GM23338 (cell line): ENCODE results near the gene MLF2.

Source experiments
- CREB1 ChIP-seq: fragments of 250-450 bp; sonication (Bioruptor Pico); IDR thresholded peaks from 2 replicates; pipeline ENCODE4 v1.5.0; 2020; ENCODE audit warnings: low read depth, mild to moderate bottlenecking, moderate library complexity
- ETS1 ChIP-seq: IDR thresholded peaks from 2 replicates; pipeline ENCODE4 v1.6.1; 2016; ENCODE audit warnings: antibody characterized with exemption
- EZH2 ChIP-seq: fragments of 200-600 bp; sonication (generic); IDR thresholded peaks from one replicate; pipeline ENCODE4 v1.8.0; 2017; ENCODE audit warnings: antibody characterized with exemption, mild to moderate bottlenecking, low read depth; ENCODE audit not compliant: unreplicated experiment
- EZH2phosphoT487 ChIP-seq: fragments of 200-600 bp; sonication (generic); IDR thresholded peaks from one replicate; pipeline ENCODE4 v1.8.1; 2018; ENCODE audit warnings: antibody characterized with exemption; ENCODE audit not compliant: unreplicated experiment
- JUNB ChIP-seq: IDR thresholded peaks from one replicate; pipeline ENCODE4 v1.6.1; 2016; ENCODE audit warnings: antibody characterized with exemption; ENCODE audit not compliant: unreplicated experiment
- NANOG ChIP-seq: IDR thresholded peaks from 2 replicates; pipeline ENCODE4 v1.6.1; 2016; ENCODE audit warnings: antibody characterized with exemption, borderline replicate concordance
- POLR2AphosphoS5 ChIP-seq: IDR thresholded peaks from 2 replicates; pipeline ENCODE4 v1.6.1; 2016; ENCODE audit warnings: antibody characterized with exemption, low read depth
- REST ChIP-seq: IDR thresholded peaks from one replicate; pipeline ENCODE4 v1.6.1; 2018; ENCODE audit warnings: antibody characterized with exemption; ENCODE audit not compliant: unreplicated experiment
- STAT1 ChIP-seq: IDR thresholded peaks from one replicate; pipeline ENCODE4 v1.6.1; 2016; ENCODE audit warnings: antibody characterized with exemption; ENCODE audit not compliant: unreplicated experiment
- ZNF114 ChIP-seq: fragments of 250-450 bp; sonication (Bioruptor Pico); IDR thresholded peaks from 2 replicates; pipeline ENCODE4 v1.5.0; 2020; ENCODE audit warnings: mild to moderate bottlenecking, moderate library complexity
- ZNF331 ChIP-seq: fragments of 250-450 bp; sonication (Bioruptor Pico); IDR thresholded peaks from 2 replicates; pipeline ENCODE4 v1.5.0; 2020; ENCODE audit warnings: low read depth, mild to moderate bottlenecking, moderate library complexity
- TF ChIP-seq, protein P1 (sequence below), 2 experiments: fragments of 200-600 bp in 1 of 2; sonication (generic) in 1 of 2; conservative IDR thresholded peaks; 2 replicates each; pipeline versions ENCODE4 v1.5.1 to v1.6.1; 2016 to 2017; ENCODE audit warnings: antibody characterized with exemption in 2 of 2, low read depth in 2 of 2, mild to moderate bottlenecking in 2 of 2, moderate library complexity in 1 of 2
- TF ChIP-seq, protein P2 (sequence below): fragments of 250-450 bp; sonication (Bioruptor Pico); IDR thresholded peaks from 2 replicates; pipeline ENCODE4 v1.5.0; 2020; ENCODE audit warnings: mild to moderate bottlenecking, moderate library complexity

DNA sequence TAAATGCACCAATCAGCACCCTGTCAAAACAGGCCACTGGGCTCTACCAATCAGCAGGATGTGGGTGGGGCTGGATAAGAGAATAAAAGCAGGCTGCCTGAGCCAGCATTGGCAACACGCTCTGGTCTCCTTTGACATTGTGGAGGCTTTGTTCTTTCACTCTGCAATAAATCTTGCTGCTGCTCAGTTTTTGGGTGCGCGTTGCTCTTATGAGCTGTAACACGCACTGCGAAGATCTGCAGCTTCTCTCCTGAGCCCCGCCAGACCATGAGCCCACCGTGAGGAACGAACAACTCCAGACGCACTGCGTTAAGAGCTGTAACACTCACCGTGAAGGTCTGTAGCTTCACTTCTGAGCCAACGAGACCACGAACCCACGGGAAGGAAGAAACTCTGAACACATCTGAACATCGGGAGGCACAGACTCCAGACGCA lies 44.0 kb downstream of the MLF2 start:
- TF ChIP-seq, protein P1, sequence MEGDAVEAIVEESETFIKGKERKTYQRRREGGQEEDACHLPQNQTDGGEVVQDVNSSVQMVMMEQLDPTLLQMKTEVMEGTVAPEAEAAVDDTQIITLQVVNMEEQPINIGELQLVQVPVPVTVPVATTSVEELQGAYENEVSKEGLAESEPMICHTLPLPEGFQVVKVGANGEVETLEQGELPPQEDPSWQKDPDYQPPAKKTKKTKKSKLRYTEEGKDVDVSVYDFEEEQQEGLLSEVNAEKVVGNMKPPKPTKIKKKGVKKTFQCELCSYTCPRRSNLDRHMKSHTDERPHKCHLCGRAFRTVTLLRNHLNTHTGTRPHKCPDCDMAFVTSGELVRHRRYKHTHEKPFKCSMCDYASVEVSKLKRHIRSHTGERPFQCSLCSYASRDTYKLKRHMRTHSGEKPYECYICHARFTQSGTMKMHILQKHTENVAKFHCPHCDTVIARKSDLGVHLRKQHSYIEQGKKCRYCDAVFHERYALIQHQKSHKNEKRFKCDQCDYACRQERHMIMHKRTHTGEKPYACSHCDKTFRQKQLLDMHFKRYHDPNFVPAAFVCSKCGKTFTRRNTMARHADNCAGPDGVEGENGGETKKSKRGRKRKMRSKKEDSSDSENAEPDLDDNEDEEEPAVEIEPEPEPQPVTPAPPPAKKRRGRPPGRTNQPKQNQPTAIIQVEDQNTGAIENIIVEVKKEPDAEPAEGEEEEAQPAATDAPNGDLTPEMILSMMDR (conservative IDR thresholded peaks at IDR 0.05; ENCODE audit: low read depth in 2 of 2): no peak
- TF ChIP-seq EZH2phosphoT487: no peak
- TF ChIP-seq ZNF331 (CRISPR knock-in tag): no peak
- no peak for TF ChIP-seq REST
- no peak for TF ChIP-seq POLR2AphosphoS5
- TF ChIP-seq ETS1: no peak
- no peak for TF ChIP-seq CREB1 (CRISPR knock-in tag)
- TF ChIP-seq JUNB: no peak
- no peak for TF ChIP-seq NANOG
- no peak for TF ChIP-seq EZH2
- no peak for TF ChIP-seq STAT1
- no peak for TF ChIP-seq ZNF114 (CRISPR knock-in tag)
- TF ChIP-seq, protein P2, sequence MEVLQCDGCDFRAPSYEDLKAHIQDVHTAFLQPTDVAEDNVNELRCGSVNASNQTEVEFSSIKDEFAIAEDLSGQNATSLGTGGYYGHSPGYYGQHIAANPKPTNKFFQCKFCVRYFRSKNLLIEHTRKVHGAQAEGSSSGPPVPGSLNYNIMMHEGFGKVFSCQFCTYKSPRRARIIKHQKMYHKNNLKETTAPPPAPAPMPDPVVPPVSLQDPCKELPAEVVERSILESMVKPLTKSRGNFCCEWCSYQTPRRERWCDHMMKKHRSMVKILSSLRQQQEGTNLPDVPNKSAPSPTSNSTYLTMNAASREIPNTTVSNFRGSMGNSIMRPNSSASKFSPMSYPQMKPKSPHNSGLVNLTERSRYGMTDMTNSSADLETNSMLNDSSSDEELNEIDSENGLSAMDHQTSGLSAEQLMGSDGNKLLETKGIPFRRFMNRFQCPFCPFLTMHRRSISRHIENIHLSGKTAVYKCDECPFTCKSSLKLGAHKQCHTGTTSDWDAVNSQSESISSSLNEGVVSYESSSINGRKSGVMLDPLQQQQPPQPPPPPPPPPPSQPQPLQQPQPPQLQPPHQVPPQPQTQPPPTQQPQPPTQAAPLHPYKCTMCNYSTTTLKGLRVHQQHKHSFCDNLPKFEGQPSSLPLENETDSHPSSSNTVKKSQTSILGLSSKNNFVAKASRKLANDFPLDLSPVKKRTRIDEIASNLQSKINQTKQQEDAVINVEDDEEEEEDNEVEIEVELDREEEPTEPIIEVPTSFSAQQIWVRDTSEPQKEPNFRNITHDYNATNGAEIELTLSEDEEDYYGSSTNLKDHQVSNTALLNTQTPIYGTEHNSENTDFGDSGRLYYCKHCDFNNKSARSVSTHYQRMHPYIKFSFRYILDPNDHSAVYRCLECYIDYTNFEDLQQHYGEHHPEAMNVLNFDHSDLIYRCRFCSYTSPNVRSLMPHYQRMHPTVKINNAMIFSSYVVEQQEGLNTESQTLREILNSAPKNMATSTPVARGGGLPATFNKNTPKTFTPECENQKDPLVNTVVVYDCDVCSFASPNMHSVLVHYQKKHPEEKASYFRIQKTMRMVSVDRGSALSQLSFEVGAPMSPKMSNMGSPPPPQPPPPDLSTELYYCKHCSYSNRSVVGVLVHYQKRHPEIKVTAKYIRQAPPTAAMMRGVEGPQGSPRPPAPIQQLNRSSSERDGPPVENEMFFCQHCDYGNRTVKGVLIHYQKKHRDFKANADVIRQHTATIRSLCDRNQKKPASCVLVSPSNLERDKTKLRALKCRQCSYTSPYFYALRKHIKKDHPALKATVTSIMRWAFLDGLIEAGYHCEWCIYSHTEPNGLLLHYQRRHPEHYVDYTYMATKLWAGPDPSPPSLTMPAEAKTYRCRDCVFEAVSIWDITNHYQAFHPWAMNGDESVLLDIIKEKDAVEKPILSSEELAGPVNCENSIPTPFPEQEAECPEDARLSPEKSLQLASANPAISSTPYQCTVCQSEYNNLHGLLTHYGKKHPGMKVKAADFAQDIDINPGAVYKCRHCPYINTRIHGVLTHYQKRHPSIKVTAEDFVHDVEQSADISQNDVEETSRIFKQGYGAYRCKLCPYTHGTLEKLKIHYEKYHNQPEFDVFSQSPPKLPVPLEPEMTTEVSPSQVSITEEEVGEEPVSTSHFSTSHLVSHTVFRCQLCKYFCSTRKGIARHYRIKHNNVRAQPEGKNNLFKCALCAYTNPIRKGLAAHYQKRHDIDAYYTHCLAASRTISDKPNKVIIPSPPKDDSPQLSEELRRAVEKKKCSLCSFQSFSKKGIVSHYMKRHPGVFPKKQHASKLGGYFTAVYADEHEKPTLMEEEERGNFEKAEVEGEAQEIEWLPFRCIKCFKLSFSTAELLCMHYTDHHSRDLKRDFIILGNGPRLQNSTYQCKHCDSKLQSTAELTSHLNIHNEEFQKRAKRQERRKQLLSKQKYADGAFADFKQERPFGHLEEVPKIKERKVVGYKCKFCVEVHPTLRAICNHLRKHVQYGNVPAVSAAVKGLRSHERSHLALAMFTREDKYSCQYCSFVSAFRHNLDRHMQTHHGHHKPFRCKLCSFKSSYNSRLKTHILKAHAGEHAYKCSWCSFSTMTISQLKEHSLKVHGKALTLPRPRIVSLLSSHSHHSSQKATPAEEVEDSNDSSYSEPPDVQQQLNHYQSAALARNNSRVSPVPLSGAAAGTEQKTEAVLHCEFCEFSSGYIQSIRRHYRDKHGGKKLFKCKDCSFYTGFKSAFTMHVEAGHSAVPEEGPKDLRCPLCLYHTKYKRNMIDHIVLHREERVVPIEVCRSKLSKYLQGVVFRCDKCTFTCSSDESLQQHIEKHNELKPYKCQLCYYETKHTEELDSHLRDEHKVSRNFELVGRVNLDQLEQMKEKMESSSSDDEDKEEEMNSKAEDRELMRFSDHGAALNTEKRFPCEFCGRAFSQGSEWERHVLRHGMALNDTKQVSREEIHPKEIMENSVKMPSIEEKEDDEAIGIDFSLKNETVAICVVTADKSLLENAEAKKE (CRISPR knock-in tag): no peak
